GM10266 (cell line): ENCODE results near the gene TMEM259.
A peak's percentile ranks its signal among the peaks of the same experiment; 100 is the strongest.

Experiments
- DNase-seq: peaks from one replicate; pipeline ENCODE4 v3.0.0; 2012; ENCODE audit errors: extremely low spot score
- TF ChIP-seq, protein P1 (sequence below): IDR thresholded peaks from 2 replicates; pipeline ENCODE4 v1.5.1; 2012; ENCODE audit warnings: mild to moderate bottlenecking, low read depth; ENCODE audit not compliant: control insufficient read depth, insufficient read depth; ENCODE audit errors: missing control alignments

TMEM259 gene

DNA sequence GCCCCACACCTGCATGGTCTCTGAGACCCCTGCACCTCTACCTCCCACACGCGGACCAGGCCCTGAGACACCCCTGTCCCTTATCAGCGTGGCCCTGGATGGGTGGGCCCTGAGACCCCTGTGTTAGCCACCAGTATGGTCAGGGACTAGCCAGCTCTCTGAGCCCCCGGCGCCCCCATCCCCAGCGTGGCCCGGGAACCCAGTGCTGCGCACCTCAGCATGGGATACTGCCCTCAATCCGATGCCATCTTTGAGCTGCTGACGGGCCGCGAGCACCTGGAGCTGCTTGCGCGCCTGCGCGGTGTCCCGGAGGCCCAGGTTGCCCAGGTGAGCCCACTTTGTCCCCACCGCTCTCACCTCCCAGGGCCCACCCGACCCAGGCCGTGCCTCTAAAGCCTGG, 41.1 kb upstream of the TMEM259 start:
- DNase-seq, result no peak
- TF ChIP-seq, protein P1, sequence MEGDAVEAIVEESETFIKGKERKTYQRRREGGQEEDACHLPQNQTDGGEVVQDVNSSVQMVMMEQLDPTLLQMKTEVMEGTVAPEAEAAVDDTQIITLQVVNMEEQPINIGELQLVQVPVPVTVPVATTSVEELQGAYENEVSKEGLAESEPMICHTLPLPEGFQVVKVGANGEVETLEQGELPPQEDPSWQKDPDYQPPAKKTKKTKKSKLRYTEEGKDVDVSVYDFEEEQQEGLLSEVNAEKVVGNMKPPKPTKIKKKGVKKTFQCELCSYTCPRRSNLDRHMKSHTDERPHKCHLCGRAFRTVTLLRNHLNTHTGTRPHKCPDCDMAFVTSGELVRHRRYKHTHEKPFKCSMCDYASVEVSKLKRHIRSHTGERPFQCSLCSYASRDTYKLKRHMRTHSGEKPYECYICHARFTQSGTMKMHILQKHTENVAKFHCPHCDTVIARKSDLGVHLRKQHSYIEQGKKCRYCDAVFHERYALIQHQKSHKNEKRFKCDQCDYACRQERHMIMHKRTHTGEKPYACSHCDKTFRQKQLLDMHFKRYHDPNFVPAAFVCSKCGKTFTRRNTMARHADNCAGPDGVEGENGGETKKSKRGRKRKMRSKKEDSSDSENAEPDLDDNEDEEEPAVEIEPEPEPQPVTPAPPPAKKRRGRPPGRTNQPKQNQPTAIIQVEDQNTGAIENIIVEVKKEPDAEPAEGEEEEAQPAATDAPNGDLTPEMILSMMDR, result no peak

DNA sequence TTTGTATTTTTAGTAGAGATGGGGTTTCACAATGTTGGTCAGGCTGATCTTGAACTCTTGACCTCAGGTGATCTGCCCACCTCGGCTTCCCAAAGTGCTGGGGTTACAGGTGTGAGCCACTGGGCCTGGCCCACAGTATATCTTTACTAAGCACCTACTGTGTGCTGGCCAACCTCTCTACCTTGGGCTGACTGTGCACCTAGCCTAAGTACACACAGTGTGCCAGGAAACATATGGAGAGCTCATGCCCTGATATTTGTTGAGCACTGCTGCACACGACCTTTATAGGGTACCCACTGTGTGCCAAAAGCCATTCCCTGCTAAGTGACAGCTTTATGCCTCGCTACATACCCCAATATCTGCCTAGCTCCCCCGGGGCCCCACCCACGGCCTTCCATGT, 39.8 kb upstream of the TMEM259 start:
- TF ChIP-seq, protein P1, result no peak
- DNase-seq, result no peak

DNA sequence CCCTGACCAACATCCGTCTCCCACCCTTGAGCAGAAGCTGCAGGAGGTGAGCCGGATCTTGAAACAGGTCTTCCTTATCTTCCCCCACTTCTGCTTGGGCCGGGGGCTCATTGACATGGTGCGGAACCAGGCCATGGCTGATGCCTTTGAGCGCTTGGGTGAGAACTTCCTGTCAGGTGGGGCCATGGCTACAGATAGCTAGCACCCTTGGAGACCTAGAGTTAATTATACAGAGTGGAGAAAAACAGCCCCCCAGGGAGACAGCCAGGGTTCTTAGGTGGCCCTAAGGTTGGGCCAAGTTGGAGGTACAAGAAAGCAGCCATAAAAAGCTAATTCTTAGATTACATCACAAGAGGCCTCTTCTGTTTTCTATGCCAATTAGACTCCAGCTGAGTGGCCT, 37.2 kb upstream of the TMEM259 start:
- DNase-seq, result no peak
- TF ChIP-seq, protein P1, result no peak

DNA sequence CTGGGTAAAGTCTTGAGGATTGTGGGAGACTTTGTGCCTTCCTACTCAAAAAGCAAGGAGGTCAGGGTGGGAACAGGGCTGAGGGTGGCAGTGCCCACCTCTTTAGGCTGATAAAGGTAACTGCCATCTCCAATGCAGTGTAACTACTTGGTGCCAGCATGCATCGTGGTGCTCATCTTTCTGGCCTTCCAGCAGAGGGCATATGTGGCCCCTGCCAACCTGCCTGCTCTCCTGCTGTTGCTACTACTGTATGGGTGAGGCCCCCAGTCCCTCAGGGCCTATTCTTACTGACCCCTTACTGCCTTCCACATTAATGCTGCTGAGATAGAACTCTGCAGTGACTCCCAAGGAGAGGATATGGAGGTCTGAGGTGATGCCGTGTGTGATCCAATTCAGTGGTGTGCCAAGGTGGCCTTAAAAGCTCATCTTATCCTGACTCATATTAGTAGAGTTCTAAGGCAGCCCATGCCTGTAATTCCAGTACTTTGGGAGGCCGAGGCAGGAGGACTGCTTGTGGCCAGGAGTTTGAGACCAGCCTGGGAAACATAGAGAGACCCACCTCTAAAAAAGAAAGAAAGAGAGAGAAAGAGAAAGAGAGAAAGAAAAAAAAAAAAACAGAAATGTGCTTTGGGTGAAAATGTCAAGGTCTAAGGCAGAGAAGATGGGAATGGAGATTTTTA, 36.4 kb upstream of the TMEM259 start:
- TF ChIP-seq, protein P1, result peak; percentile 64
- no peak for DNase-seq

DNA sequence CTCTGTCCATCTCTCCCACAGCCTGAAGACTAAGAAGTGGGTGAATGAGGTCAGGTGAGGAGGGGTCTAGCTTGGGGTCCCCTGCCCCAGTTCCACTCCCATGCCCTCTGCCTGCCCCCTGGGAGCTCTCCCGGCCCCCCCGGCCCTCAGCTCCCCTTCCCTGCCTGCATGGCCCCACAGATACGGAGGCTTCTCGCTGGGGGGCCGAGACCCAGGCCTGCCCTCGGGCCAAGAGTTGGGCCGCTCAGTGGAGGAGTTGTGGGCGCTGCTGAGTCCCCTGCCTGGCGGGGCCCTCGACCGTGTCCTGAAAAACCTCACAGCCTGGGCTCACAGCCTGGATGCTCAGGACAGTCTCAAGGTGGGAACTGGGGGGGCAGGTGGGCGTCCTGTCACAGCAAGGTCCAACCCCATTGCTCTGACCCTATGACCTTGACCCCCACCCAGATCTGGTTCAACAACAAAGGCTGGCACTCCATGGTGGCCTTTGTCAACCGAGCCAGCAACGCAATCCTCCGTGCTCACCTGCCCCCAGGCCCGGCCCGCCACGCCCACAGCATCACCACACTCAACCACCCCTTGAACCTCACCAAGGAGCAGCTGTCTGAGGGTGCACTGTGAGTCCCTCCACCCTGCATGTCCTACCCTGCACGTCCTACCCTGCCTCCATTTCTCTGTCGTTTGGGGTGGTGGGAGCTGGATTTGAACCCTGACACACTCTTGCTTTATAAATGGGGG, 35.1 kb upstream of the TMEM259 start:
- TF ChIP-seq, protein P1, result no peak
- no peak for DNase-seq

DNA sequence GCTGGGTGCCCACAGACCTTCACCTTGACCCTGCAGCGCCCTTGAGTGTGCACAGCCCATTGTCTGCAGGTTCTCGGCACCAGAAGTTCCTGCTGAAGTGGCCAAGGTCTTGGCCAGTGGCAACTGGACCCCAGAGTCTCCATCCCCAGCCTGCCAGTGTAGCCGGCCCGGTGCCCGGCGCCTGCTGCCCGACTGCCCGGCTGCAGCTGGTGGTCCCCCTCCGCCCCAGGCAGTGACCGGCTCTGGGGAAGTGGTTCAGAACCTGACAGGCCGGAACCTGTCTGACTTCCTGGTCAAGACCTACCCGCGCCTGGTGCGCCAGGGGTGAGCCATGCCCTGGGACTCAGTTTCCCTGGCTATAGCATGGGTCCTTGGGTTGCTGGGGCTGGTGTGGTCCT, 34.1 kb upstream of the TMEM259 start:
- TF ChIP-seq, protein P1, result no peak
- DNase-seq, result no peak

DNA sequence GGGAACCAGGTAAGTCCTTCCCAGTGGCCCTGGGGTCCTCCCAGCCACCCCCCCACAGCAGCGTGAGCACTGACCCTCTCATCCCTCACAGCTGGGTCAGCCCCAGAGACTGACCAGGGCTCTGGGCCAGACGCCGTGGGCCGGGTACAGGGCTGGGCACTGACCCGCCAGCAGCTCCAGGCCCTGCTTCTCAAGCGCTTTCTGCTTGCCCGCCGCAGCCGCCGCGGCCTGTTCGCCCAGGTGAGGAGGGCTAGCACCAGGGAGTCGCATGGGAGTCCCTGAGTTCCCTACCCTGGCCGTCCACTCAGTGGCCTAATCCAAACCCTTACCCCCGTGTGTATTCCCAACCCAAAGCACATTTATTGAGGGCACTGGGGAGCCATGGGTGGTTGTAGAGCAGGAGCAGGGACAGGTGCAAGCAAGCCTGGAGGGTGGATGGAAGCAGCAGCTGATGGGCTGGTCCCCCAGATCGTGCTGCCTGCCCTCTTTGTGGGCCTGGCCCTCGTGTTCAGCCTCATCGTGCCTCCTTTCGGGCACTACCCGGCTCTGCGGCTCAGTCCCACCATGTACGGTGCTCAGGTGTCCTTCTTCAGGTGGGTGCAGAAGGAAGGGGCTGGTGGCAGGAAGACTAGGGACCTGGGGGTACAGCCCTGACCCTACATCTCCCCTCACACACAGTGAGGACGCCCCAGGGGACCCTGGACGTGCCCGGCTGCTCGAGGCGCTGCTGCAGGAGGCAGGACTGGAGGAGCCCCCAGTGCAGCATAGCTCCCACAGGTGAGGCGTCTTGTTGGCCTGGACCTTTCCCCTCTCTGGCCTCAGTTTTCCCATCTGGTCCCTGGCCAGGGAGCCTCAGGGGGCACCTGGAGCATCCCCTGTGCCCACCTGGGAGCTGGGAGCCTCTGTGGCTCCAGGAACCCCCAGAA, 33.4 kb upstream of the TMEM259 start:
- no peak for DNase-seq
- TF ChIP-seq, protein P1, result no peak
